ENCODE data around the gene GPAT3.

GPAT3 gene

GRCh38 chr4:83651846-83652245 lies 115.9 kb downstream of the GPAT3 start:
- DNase-seq: no peak

Data from hematopoietic multipotent progenitor cell treated with erythropoietin and hydrocortisone succinate and interleukin-3 and kit ligand, for 8 days (in vitro differentiated cells).